Fibroblast of skin of abdomen (primary cell): ENCODE results near the gene SYMPK.

Experiments used
- DNase-seq: peaks from one replicate; pipeline ENCODE4 v3.0.0-alpha.2; 2013

SYMPK gene

DNA sequence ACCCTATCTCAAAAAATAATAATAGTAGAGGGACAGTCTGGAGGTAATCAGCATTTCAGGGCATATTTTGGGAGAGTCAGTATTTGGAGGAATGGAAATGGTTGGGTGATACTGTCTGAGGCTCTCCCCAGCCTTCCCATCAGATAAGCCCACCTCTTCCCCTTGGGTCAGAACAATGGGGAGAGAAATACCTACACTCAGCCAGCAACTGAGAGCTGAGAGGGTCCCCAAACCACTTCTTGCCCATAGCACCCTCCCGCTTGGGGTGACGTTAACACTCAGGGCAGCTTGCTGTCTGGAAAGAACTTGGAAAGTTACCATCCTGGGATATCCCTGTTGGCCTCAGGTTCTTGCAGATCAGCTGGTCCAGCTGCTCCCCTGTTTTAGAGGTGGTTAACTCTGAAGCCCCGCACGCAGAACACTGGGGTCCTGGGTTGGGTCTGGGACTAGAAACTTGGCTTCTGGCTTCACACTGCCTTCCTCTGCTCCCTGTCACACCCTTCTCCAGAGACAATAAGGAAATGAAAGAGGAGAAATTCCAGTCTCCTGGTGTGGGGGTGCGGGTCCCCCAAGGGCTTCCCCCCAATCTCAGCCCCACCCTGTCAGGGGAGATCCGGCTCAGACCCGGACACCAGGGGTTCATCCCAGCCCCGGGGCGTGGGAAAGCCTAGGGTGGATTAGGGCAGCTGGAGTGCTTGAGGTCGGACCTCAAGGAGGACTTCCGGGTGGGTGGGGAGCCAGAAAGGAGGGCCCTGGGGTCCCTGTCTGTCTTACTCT lies 3.6 kb upstream of the SYMPK start:
- no peak for DNase-seq

DNA sequence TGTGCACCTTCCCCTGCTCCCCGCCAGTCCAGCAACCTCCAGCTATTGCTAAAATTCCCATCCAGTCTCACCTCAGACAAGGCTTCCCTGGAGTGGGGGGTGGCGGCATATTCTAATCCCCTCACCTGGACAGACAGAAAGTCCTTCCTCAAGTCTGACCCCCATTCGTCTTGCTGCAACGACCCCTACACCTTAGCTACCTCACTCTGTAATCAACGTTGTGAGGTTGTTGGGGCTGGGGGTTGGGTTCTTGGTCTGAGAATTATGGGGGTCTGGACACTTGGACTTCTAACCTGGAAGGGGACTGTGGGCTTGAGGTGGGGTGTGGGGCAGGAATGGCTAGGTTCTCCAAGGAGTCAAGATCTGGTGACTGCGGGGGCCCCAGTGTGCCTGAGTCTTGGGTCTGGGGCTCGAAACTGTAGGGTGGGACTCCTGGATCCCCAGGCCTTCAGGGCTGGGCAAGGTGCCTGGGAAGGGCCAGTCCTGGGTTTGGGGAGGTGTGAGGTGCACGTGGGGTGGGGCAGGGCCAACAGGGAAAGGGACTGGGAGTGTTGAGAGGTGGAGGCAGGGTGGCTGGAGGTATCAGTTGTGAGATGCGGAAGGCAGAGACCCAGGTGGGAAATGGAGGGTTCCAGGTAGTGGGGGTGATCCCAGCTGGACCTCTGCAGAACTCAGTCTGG lies 2.5 kb upstream of the SYMPK start:
- no peak for DNase-seq

DNA sequence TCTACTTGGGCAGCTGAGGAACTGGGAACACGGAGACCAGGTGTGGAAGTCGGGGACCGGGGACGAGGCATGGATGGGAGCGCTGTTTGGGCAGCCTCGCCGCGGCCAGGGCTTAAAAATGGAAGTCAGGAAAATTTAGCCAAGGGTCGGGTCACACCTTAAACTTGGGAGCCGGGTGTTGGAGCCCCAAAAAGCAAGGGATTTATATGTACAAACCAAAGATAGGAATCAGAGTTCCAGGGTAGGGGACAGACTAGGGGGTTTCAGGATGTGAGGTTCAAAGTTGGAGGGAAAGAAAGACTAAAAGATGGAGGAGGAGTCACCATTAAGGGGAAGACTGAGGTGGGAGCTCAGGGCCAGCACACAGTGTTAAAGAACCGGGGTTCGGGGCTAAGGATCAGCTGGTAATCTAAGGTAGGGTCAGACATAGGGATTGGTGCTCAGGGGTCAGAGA lies 1.7 kb upstream of the SYMPK start:
- no peak for DNase-seq

DNA sequence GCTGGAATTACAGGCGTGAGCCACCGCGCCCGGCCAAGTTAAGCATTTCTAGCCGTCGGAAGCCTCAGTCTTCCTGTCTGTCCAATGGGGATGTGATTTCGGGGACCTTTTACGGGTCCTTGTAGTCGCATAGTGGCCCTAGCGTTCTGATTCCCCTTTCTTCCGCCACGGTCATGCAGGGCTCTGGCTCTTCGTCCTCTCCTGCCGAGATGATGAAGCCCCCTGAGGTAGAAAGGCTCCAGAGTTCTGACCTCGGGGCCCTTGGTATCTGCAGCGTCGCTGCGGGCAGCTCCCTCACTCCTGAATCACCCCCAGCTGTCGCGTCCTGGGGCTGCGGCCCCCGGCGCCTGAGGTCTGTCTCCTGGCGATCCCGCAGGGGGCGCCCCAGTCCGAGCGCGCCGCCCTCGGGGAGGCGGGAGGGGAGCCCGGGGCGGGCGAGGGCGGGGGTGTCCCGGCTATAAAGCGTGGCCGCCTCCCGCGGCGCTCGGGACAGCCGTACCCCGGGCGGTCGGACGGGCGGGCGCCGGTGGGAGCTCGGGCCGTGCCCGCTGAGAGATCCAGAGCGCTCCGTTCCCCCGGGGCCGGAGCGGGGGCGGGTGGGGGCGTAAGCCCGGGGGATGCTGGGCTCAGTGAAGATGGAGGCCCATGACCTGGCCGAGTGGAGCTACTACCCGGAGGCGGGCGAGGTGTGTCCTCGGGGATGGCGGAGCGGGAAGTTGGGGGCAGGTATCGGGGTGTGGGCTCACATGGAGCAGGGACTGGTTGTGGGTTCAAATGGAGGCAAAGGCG lies 1.1 kb upstream of the SYMPK start, which contains the start of gene FOXA3:
TSS of gene FOXA3 (plus strand) at position 487 of the 789 bp plus-strand sequence. CDS start at position 618, 131 bp downstream.
- no peak for DNase-seq

DNA sequence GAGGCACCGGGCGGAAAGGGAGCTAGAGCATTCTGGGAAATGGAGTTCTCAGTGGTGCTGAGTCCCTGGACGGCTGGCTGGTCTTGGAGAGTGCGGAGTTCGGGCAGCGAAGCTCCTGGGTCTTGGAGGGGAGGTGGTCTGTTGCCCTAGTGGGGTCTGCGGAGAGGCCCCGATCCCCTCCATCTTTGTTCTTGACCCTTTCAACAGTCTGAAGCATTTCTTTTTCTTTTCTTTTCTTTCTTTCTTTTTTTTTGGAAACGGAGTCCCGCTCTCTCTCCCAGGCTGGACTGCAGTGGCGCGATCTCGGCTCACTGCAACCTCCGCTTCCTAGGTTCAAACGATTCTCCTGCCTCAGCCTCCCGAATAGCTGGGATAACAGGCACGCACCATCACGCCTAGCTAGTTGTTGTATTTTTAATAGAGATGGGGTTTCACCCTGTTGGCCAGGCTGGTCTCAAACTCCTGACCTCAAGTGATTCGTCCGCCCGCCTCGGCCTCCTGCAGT lies 440 bp upstream of the SYMPK start:
- DNase-seq = no peak

DNA sequence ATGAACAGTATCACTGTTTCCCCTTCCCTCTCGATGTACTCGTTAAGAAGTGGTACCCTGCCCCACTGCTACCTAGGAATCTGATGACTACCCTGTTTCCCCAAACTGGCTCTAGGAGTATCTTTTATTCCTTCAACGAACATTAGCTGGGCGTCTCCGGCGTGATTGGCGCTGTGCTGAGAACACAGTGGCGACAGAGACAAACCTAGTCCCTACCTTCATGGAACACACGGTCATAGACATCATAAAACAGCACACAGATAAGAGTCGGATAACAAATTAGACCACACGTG lies 730 bp downstream of the SYMPK start:
- DNase-seq = no peak

DNA sequence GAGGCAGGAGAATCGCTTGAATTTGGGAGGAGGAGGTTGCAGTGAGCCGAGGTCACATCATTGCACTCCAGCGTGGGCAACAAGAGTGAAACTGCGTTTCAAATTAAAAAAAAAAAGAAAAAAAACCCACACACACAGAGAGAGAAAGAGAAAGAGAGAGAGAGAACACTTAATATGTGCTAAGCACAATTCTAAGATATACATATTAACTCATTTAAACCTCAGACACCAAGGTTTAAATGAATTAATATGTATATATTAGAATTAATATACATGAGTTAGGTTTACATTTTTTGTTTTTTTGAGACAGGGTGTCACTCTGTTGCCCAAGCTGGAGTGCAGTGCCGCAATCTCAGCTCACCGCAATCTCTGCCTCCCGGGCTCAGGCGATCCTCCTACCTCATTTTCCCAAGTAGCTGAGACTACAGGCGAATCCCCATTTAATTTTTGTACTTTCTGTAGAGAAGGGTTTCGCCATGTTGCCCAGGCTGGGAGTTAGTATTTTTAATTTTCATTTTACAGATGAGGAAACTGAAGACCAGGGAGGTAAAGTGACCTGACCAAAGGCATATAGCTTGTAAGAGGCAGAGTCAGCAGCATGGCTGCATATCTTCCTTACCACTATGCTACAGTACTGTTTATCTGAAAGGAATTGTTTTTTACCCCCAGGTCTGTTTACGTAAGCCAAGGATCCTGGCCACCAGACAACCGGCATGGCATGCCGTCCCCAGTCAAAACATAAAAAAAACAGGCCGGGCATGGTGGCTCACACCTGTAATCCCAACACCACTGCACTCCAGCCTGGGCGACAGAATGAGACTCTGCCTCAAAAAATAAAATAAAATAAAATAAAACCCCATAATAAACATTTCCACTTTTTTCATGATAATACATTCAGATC lies 2.3 kb downstream of the SYMPK start:
- DNase-seq = no peak

DNA sequence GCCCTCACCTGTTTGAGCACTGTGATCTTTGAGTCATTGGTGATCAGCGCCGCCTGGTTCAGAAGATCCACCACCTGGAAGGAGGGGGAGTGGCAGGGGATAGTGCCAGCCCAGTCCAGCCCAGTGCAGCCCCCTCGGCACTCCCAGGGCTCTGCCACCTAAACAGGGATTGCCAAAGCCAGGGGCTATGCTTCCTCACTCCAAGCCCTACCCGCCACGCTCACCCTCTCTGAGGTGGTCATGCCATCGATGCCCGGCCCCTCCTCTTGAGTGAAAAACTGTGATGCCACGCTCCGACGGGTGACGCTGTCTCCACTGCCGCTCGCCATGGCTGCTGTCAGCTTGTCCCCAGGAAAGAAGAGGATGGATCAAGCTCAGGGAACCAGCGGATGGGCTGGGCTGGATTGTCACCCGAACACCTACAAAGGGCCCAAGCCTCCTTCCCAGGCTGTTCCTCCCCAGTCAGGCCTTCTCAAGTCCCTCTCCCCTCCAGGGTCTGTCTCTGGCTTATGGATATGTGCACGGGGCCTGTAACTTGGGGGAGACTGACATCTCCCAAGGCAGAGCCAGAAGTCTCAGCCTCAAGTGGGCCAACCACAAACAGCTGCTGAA lies 8.7 kb downstream of the SYMPK start:
- DNase-seq = no peak

DNA sequence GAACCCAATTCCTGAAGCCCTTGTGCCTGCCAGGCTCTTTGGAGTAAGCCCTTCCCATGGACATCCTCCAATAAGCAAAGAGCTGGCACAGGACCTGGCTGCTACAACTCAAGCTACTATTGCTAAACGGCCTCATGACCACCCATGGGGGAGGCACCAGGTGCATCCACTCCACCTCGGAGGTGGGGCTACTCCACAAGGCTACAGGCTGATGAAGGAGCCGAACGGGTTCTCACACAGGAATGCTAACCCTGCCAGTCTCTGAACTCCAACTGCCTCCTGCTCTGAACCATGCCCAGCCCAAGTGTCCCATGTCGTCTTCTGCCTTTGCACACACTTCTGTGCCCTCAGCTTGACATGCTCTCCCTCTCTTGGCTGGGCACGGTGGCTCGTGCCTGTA lies 10.0 kb downstream of the SYMPK start:
- no peak for DNase-seq

DNA sequence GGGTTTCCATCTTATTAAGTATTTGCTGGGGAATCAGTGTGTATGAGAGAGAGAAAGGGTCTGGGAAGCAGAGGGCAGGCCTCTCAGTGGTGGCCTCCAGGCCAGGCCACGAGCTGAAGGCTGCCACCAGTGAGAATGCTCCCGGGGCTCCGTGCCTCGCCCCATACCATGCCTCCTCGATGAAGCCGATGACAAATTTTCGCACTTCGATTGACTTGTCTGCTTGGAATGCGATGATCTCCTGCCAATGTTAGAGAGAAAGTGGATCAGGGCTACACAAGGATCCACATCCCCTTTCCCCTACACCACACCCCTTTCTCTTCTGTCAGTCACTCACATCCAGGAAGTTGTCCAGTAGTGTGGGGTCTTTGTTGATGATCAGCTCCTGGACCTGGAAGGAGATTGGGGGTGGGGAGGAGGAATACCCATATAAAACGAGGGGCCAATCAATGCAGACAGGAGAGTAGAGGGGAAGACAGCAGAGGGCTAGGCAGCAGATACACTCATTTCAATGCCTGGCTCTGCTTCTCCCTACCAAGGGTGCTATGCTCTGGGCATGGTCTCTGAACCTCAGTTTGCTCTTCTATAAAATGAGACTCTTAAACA lies 10.7 kb downstream of the SYMPK start:
- DNase-seq = peak; percentile 28

DNA sequence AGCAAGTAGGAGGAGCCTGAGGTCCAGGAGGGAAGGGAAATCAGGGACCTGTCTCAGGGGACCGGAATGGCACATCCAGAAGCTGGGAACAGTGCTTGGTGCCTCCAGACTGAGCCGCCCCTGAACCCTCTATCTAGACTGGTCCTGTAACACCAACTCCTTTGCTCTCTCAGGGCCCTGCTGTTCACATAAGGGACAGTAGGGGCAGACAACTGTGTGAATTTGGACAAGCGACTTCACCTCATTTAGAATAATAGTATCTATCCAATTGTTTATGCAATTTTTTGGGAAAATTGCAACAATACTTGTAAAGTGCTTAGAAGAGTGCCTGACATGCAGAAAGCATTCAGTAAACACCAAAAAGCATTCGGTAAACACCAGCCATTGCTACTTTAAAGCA lies 14.0 kb downstream of the SYMPK start:
- no peak for DNase-seq

DNA sequence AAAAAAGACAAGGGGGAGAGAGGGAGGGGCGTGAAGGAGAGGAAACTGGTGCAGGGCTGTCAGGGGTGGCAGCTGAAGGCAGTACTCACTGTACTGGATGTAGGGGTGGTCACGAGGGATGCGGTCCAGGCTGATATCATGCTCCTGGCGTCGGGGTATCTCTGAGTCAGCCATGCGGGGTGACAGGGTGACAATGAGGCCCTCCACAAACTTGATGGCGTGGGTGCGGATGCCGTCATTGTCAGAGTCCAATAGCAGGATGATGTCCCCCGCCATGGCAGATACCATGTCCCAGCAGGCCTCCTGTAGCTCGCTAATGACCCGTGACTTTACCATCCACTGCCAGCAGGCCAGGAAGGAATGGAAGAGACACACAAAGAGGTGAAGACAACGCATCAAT lies 15.3 kb downstream of the SYMPK start:
- DNase-seq = no peak

DNA sequence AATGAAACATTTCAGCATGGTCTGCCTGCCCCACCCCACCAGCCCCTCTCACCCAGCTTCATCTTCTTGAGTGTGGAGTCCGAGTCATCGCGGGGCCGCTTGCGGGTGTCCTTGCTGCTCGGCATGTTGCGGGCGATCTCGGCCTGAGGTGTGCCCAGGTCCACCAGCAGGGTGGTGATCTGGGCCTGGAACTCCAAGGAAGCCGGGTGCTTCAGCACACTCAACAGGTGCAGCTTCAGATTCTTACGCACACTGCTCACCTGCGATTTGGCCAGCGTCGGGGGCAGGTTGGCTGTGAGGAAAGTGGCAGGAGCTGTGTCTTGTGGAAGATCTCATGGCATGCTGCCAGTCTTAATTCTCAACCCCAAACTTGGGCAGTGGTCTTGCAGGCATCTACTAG lies 20.7 kb downstream of the SYMPK start:
- no peak for DNase-seq

DNA sequence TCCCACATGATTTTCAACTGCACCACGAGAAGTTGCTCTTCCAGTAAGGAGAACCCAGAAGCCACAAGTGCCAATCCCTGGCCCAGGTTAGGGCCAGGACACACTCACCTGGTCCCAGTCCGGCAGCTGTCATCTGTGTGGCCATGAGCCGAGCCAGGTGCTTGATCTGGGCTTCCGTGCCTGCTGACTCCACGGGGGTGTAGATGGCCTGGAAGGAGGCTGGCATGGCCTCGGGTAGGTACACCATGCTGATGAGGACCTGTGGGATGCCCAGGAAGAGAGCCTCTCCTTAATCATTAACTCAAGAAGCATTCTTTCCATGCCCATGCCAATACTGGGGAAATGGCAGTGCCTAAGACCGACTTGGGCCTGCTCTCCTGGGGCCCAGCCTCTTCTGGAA lies 28.0 kb downstream of the SYMPK start:
- DNase-seq = no peak

DNA sequence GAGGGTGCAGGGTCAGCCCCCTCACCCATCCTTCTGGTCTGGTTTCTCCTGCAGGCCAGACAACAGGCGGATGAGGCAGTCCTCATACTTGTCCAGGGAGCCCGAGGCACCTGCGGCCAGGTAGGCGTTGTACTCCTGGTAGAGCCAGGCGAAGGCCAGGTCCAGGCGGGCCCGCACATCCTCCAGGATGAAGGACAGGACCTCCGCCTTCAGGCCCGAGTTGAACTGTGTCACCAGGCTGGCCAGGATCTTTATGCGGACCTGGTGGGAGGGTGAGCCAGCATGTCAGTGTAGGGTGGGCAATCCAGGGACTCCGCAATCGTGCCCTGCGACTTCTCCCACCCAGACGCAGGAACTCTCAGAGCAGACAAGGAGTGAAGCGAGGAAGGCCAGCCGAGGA lies 34.0 kb downstream of the SYMPK start:
- no peak for DNase-seq

DNA sequence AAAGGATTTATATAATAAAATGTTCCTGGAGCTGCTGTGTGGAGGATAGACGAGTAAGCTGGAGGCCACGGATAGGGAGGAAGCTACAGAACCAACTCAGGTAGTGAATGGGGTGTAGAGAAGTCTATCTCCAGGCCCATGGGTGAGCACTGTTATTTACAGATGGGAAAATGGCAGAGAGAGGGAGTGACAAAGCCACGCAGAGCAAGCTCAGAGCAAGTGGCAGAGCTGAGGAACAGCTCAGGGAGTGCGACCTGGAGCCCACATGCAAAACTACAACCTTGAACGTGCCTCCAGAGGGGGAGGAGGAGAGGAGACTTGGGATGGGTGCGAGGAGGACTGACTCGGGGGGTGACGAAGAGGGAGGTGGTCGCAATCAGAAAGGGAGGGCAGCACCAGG lies 34.4 kb downstream of the SYMPK start:
- DNase-seq = no peak

DNA sequence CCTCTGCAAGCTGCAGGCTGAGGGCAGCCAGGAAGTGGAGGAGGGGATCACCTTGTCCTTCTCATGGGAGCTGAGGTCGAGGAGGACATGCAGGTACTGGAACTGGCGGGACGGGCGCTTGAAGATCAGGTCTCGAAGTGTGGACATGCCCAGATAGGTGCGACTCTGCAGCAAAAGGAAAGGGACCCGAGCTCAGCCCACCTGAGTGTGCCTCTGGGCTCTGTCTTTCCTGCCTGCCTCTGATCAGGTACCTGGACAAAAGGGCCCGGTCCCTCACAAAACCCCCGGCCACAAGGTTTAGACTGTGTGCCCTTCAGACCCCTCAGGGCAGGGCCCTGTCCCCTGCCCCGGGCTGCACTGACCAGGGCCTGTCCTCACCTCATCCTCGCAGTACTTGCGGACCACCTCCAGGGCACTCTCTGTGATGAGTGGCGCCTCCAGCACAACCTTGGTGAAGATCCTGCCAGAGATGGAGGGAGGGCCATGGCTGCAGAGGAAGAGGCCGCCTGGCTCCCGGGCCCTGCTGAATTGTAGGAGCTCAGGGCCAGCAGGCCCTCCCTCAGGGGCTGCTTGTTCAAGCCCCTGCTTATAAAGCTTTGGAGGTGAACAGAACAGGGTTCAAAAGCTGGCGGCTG lies 35.4 kb downstream of the SYMPK start:
- no peak for DNase-seq

DNA sequence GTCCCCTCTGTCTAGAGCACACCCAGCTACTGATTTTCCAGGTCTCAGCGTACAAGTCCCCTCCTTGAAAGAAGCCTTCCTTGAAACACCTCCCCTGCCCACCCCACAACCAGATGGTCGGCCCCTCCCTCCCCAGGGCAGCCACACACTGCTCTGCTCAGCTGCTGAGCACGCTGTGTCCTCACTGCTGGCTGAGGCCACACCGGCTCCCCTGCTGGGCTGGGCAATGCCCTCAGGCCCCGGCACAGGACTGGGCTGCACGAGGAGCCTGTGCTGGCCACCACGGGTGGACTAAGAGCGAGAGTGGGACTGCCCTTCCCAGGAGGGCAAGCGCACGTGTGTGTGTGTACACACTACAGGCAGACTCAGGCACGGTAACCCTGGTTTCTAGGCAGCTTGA lies 36.0 kb downstream of the SYMPK start:
- no peak for DNase-seq

DNA sequence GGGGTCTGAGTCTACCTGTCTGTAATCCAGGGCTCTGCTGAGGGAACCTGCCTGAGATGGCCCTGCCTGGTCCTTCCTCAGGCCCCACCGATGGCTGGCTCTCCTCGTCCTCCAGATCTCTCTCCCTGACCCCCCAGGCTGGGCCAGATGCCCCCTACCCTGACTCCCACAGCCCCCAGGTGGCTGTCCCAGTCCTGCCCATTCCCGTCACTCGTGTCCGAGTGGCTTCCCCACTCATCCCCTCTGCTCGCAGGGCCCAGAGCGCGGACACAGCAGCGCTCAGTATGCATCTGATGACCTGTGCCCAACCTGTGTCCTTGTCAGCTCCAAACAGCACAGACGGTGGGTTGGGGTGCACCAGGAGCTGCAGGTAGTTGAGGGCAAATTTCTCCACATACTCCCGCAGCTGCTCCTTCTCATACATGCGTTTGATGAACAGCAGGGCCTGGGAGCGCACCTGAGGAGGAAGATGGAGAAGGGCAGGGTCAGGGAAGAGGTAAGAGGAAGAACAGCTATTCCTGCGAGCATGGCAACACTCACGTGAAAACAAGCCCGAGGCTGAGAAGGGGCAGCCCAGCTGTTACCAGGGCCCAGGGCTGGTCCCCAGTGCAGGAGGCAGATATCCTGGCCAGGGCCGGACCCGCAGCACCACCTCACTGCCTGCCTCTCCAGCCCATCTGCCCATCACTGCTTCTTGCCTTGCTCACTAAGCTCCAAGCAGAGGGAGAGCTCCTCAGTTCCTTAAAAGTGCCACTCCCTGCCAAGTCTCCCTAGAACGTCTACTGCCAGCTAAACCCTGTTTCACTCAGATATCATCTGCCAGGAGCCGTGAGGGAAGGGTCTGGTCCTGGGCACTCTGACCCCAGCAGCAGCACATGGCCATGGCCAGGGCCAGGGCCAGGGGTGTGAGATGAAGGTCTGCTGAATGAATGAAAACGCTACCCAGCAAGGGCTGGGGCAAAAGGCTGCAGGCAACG lies 36.7 kb downstream of the SYMPK start:
- DNase-seq = no peak

DNA sequence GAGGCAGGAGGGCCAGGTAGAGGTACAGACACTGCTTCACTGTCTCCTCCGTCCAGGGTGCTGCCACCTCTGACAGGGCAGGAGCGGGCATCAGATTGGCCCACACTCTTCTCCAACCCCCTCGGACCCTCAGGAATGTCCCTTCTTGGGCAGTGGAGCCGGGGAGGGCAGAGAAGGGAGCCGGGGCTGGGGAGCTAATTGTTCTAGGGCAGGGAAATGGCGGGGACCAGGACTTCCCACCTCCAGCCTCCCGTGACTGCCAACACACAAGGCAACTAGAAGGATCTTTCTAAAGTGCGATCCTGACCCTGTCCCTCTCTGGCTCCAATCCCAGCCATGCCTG lies 37.7 kb downstream of the SYMPK start:
- DNase-seq = no peak
